HS-27A (cell line): ENCODE measurements around the gene KIAA1217.

Experiments
- DNase-seq: peaks from one replicate; pipeline ENCODE4 v3.0.0-alpha.2; 2012; ENCODE audit warnings: low read depth, missing footprints

The KIAA1217 gene

GRCh38 chr10:24596217-24596930 is 387.4 kb downstream of the KIAA1217 start:
- no peak for DNase-seq

- no peak for DNase-seq
Measured at GRCh38 chr10:24597426-24597825, 388.5 kb downstream of the KIAA1217 start.
